Germinal center (tissue), 1 donor: Measurements from ENCODE around the gene HIC1.
"Not testable (repeated sequence)": the region's sequence is repeated elsewhere in the genome, so short reads cannot be mapped to it uniquely, and the experiment has no call there.

Experiments used
- DNase-seq: peaks from one replicate; pipeline ENCODE4 v3.0.0; 2012; ENCODE audit warnings: mixed read lengths, low spot score

Gene HIC1

DNA sequence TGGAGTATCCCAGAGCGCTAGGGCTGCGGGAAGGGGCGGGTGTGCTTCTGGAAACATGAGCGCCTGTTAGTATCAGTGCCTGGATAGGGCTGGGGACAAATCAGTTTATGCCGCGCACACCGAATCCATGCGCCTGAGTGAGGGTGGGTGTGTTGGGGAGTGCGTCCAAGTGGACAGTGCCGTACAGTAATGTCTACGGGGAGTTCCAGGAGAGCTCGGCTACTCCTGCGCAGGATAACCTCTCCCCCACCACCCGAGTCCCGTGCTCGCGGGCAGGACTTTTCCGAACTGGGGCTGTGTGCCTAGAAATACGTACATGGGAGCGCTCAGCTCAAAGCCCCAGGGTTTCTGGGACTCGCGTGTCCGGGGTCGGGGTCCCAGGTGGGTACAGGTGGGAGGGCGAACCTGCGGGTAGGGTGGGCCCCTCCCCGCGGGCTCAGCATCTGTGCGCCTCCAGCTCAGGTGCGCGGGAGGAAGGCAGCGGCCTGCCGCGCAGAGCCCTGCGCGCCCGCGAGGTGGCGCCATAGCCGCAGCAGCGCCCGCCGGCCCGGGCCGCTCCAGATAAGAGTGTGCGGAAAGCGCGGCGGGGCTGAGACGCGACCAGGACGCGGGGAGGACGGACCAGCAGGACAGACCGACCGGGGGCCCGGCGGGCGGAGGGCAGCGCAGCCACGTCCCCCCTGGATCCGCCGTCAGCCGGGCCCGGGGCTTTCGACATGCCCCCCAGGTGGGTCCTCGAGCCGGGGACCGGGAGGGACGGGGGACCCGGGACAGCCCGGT lies at the start of gene HIC1:
Gene HIC1, plus strand, starts transcription at position 592 of the 780 bp plus-strand sequence. CDS start 1,588 bp downstream, outside the sequence.
- peak; percentile 84 for DNase-seq

DNA sequence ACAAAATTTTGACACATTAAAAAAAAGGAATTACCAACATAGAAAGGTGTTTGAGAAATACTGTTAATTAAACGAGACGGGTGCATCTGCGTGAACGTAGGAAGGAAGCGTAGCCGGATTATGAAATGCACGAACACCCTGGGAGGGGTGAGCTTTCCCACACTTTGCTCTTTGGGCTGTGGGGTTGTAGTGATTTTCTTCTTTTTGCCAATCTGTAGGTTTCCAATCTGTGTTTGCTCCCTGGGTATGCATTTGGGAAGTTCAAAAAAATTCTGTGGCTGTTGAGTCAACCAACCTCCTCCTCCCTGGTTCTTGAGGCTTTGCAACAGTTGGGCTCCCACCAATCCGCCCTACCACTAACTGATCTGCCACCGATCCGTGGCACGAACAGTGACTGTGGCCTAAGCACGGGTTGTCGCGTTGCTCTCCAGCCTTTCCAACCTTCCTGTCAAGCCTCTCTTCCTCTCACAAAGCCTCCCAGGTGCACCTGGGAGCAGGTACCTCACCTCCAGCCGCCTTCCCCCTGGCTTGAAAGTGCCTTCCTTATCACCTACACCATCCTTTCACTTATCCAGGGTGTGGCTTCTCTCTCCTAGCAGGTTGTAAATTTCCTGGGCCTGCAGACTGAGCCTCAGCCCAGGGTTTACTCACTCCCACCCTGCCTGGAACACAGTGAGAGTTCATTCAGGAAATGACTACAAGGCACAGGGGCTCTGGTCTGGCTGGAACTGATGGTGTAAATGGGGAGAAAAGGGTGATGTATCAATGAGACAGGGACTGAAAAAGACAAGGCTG lies 46.4 kb upstream of the HIC1 start:
- DNase-seq: no peak

- no peak for DNase-seq
Measured at GRCh38 chr17:2009737-2010136, 45.2 kb upstream of the HIC1 start.

- no peak for DNase-seq
Measured at GRCh38 chr17:2011411-2012371, 43.2 kb upstream of the HIC1 start.

- DNase-seq: no peak
Measured at GRCh38 chr17:2012499-2012898, 42.4 kb upstream of the HIC1 start.

DNA sequence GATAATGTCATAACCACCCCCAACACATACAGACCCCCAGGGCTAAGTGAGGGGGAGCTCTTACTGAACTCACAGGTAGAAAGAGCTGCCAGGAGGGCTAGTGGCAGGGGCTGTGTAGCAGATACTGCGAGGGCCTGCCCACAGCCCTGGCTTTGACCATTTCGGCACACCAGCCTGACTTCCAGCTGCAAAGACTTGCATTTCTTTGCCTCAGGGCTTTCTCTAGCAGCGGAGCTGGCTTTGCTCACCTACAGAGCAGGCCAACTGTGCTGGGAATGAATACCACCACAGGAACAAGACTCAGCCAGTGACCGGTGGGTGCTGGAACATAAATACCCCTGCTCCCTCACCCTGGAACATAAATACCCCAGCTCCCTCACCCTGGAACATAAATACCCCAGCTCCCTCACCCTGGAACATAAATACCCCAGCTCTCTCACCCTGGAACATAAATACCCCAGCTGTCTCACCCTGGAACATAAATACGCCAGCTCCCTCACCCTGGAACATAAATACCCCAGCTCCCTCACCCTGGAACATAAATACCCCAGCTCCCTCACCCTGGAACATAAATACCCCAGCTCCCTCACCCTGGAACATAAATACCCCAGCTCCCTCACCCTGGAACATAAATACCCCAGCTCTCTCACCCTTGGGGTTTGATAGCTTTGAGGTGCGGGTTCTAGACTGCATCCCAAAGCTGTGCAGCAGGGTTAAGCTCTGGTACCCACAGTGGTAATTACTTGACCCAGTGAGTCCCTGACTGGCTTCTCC lies 41.5 kb upstream of the HIC1 start:
- DNase-seq: not testable (repeated sequence)

- no peak for DNase-seq
Measured at GRCh38 chr17:2013994-2014317, 40.9 kb upstream of the HIC1 start.

- DNase-seq: no peak
Measured at GRCh38 chr17:2015314-2015713, 39.6 kb upstream of the HIC1 start.

DNA sequence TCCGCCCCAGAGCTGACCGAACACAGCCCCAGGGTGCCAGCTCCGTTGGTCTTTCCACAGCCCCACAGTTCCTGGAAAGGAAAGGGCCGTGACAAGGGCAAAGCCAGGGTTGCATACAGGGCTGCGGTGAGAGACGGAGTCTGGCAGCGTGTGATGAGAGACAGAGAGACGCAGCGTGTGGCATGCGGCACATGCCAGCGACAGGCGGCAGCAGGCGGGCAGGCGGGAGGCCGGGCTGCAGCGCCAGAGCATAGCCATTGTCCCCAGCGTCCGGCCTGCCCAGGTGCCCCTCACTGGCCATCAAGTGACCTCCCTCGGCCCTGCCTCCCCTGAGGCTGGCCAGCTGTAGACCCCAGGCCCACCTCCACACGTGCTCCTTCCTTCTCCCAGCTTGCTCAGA lies 38.4 kb upstream of the HIC1 start:
- DNase-seq: no peak

GRCh38 chr17:2017274-2017941 lies 37.5 kb upstream of the HIC1 start:
- no peak for DNase-seq

DNA sequence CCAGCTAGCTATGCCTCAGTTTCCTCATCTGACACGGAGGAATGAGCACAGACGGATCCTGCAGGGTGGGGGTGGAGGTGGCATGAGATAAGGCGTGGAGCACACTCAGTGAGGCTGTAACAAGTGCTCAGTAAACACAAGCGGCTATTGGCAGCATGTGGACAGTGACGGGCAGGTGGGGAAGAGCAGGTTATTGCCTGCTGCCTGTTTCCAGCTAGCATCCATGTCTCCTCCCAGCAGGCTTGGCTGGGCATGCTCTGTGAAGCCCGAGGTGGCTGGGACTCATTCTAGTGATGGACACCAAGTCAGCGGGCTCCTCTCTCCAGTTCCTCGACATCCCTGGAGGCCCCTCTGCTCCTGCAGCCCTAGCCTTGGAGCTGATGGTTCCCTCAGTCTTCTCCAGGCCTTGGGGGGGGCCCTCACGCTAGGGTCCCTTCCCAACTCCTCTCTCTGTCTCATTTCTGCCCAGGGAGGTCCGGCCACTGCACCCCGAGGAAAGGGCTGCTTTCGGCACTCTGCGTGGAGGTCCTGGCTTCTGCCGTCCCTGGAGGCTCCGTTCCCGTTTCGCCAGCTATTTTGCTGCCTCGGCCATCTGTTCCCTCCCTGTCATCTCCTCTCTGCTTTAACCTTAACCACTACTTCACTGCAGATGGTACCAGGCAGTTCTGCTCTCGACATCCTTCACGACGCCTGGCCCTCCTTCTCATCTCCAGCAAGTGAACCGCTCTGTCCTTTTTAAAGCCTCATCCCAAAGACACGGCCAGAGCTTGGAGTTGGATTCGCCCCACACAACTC lies 36.0 kb upstream of the HIC1 start:
- no peak for DNase-seq

GRCh38 chr17:2019723-2020122 lies 35.2 kb upstream of the HIC1 start:
- no peak for DNase-seq

DNA sequence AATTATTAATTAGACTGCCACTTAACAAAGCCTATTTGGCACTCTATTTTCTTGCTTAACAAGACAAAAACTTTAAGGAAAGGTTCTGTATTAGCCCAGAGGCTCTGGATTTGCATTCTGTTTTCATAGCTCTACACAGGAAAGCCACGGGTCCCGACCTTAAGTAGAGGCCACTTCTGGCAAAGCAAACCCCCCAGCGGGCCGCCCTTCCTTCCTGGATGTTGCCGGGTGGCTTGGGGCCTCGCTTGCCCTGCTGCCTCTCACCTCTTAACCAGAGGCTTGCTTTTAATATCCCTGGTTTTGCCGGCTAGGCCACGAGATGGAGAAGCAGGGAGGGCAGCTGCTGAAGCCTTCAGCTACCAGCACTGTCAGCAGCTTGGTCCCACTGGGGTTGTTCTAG lies 34.2 kb upstream of the HIC1 start:
- no peak for DNase-seq

DNA sequence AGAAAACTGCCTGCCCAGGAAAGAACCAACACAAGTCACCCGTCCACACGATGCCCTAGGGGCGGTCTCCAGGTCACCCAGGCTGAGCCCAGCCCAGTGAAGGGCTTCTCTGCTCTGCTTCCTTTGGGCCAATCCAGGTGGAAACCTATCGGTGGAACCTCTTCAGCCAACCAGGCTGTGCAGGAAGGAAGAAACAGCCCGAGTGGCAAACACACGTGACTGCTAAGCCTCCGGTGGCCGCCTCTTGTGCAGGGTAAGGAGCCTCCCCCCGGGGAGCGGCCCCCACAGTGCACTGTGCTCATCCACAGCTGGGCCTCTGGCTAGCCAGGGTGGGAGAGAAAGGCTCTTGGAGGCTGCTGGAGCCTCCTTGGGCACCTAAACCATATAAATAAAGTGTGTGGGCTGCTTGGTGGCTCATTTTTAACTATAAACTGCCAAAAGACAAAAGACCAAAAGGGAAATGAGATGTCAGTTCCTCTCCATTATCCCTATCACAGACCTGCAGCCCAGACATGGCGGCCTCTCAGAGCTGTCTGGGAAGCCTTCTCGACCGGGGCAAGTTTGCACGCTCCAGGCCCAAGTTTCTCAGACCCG lies 32.2 kb upstream of the HIC1 start:
- no peak for DNase-seq

- DNase-seq: no peak
Measured at GRCh38 chr17:2023256-2023655, 31.6 kb upstream of the HIC1 start.

GRCh38 chr17:2023692-2024571 lies 31.0 kb upstream of the HIC1 start:
- peak; percentile 29 for DNase-seq

DNA sequence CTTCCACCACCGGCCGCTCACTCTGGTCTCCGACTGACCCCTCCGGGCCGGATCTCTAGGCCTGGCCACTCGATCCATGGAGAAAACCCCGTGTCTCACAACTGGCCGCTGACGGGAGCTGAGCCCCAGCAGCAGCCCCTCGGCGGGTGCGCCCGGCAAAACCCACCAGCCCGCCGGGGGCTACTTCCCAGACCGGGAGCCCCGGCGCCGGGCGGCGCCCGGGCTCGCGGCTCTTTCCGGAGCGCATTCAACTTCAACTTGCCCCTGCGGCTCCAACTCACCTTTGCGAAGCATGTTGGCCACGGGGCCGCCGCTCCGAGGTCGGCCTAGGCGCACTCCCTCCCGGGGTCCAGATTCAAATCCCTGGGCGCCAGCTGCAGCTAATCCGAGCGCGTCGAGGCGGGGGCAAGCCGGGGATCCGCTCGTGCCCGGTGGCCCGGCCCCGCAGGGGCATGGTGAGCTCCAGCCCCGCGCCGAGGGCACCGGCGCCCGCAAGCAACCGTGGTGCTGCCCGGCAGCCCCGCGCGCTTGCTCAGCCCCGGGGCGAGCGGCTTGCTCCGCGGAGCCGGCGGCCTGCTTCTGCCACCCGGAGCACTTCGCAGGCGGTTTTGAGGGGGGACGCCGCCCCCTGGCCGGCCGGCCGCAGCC lies 30.2 kb upstream of the HIC1 start:
- no peak for DNase-seq

DNA sequence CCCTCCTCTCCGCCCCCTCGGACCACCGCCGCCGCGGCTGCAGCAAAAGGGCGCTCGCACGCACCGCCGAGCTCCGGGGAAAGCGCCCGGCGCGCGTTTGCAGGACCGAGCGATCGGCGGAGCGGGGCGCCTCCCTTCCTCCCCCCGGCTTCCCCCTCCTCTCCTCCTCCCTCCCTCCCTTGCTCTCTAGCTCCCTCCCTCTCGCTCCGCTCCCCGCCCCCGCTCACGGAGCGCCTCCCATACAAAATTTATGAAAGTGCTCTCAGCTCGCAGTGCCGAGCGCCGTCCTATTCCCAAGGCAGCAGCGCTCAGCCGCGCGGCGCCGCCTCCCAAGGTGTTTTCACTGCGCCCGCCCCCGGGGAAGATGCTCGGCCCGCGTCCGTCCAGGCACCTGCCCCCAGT lies 29.7 kb upstream of the HIC1 start, which contains the start of gene RTN4RL1:
Gene RTN4RL1, minus strand, starts transcription at position 115 of the 402 bp plus-strand sequence. CDS start 469 bp downstream, outside the sequence.
- DNase-seq: peak; percentile 53
